SU-DHL-6 (cell line): Measurements from ENCODE around the gene CPLX3.

Experiments
- H2AFZ ChIP-seq: fragments of 200-600 bp; sonication (generic); 2 replicates; pipeline ENCODE4 v1.6.1; 2014; ENCODE audit warnings: low read depth, mild to moderate bottlenecking, moderate library complexity, mixed read lengths, antibody characterized with exemption, low read length; ENCODE audit not compliant: severe bottlenecking
- H3F3A ChIP-seq: fragments of 200-600 bp; shearing (Covaris generic); 2 replicates; pipeline ENCODE4 v1.6.0; 2016; ENCODE audit warnings: antibody characterized with exemption, mild to moderate bottlenecking; ENCODE audit not compliant: insufficient read depth
- H3K27ac ChIP-seq: fragments of 200-600 bp; sonication (generic); 2 replicates; pipeline ENCODE4 v1.5.1; 2016; ENCODE audit warnings: low read depth, mild to moderate bottlenecking, low read length, moderate library complexity, mixed read lengths
- H3K27me3 ChIP-seq: fragments of 200-600 bp; sonication (generic), shearing (Covaris generic); 2 replicates; pipeline ENCODE4 v1.6.0; 2014; ENCODE audit warnings: mild to moderate bottlenecking, low read length
- H3K36me3 ChIP-seq: fragments of 200-600 bp; sonication (generic); 2 replicates; pipeline ENCODE4 v1.6.1; 2014; ENCODE audit warnings: mild to moderate bottlenecking, low read length, mixed read lengths
- H3K4me2 ChIP-seq: fragments of 300-600, 200-600 bp; shearing (Covaris generic), sonication (generic); 2 replicates; pipeline ENCODE4 v1.6.0; 2014; ENCODE audit warnings: low read length, low read depth, mild to moderate bottlenecking; ENCODE audit not compliant: poor library complexity, severe bottlenecking
- H3K4me3 ChIP-seq: fragments of 200-600 bp; sonication (generic); 2 replicates; pipeline ENCODE4 v1.5.1; 2014; ENCODE audit warnings: antibody characterized with exemption, low read length, mild to moderate bottlenecking, mixed read lengths; ENCODE audit not compliant: insufficient read depth, poor library complexity, severe bottlenecking
- H3K79me2 ChIP-seq: fragments of 200-600 bp; sonication (generic); 2 replicates; pipeline ENCODE4 v1.6.1; 2014; ENCODE audit warnings: mild to moderate bottlenecking, low read length, moderate library complexity; ENCODE audit not compliant: insufficient read depth
- H3K9ac ChIP-seq: fragments of 200-600 bp; sonication (generic); 2 replicates; pipeline ENCODE4 v1.7.0; 2014; ENCODE audit warnings: mild to moderate bottlenecking, low read length
- H3K9me2 ChIP-seq: fragments of 200-600 bp; sonication (generic); replicated peaks from 2 replicates; pipeline ENCODE4 v1.6.1; 2014; ENCODE audit warnings: low read length; ENCODE audit not compliant: insufficient read depth
- H3K9me3 ChIP-seq: fragments of 200-600 bp; sonication (generic); 2 replicates; pipeline ENCODE4 v1.6.1; 2014; ENCODE audit warnings: low read length, mixed read lengths; ENCODE audit not compliant: insufficient read depth
- H4K20me1 ChIP-seq: fragments of 200-600 bp; sonication (generic); 2 replicates; pipeline ENCODE4 v1.6.1; 2014; ENCODE audit warnings: low read depth, mild to moderate bottlenecking, antibody characterized with exemption, low read length, moderate library complexity, mixed read lengths
- EZH2phosphoT487 ChIP-seq: fragments of 200-600 bp; sonication (generic), shearing (Covaris generic); conservative IDR thresholded peaks from 2 replicates; pipeline ENCODE4 v1.6.1; 2018; ENCODE audit warnings: mild to moderate bottlenecking, antibody characterized with exemption, low read length, moderate library complexity, mixed read lengths
- TF ChIP-seq, protein P1 (sequence below): fragments of 200-600 bp; sonication (generic); IDR thresholded peaks from one replicate; pipeline ENCODE4 v1.5.1; 2017; ENCODE audit warnings: antibody characterized with exemption, mild to moderate bottlenecking, low read length, moderate library complexity; ENCODE audit not compliant: insufficient read depth, poor library complexity, severe bottlenecking

The CPLX3 gene

DNA sequence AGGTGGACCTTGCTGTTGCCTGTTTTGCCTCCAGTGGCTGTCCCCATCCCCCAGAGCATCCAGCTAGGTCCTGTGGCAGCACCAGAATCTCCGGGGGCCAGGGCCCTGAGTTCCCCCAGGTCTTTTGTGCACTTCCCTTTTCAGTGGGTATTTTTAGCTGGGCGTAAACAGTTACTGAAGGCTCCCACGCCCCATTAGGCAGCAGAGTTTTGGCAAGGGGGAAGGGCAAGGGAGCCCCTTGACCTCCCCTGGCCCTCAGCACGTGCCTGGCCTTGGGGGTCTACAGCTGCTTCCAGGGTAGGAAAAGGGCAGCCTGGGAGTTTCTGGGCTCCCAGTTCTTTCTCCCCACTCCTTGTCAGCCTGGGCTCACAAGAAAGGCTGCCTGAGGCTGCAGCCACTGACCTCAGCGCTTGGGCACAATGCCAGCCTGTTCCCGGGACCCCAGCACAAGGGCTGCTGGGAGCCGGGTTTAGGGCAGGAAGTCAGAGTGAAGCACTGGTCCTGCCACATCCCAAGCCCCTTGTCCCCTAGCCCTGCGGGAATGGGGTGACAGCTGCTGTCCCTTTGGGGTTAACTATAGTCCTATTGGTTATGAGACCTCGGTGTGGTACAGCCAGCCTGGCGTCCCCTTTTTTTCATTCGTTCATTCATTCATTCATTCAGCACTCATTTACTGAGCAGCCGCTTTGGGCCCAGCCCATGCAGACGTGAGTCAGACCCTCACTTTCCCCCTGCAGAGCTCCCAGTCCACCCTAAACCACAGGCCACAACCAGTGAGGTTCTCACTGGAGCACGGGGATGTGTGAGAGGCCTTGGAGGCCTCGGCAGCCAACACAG lies 36.1 kb upstream of the CPLX3 start:
- peaks cover 61% of the 10 kb centered on the region for H3F3A ChIP-seq
- no peaks in the 10 kb centered on the region for H3K9me2 ChIP-seq
- H4K20me1 ChIP-seq = no peaks in the 10 kb centered on the region
- H3K27ac ChIP-seq = peak overlapping the region; percentile 96
- H3K4me2 ChIP-seq = peak overlapping the region; percentile 73
- H2AFZ ChIP-seq = no peak overlapping the region
- no peak for TF ChIP-seq EZH2phosphoT487
- TF ChIP-seq, protein P1, sequence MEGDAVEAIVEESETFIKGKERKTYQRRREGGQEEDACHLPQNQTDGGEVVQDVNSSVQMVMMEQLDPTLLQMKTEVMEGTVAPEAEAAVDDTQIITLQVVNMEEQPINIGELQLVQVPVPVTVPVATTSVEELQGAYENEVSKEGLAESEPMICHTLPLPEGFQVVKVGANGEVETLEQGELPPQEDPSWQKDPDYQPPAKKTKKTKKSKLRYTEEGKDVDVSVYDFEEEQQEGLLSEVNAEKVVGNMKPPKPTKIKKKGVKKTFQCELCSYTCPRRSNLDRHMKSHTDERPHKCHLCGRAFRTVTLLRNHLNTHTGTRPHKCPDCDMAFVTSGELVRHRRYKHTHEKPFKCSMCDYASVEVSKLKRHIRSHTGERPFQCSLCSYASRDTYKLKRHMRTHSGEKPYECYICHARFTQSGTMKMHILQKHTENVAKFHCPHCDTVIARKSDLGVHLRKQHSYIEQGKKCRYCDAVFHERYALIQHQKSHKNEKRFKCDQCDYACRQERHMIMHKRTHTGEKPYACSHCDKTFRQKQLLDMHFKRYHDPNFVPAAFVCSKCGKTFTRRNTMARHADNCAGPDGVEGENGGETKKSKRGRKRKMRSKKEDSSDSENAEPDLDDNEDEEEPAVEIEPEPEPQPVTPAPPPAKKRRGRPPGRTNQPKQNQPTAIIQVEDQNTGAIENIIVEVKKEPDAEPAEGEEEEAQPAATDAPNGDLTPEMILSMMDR = no peak
- H3K9me3 ChIP-seq = no peaks in the 10 kb centered on the region
- H3K79me2 ChIP-seq = peaks cover 85% of the 10 kb centered on the region
- peak overlapping the region; percentile 51 for H3K4me3 ChIP-seq
- H3K27me3 ChIP-seq = no peaks in the 10 kb centered on the region
- H3K9ac ChIP-seq = peak overlapping the region; percentile 77
- no peaks in the 10 kb centered on the region for H3K36me3 ChIP-seq

GRCh38 chr15:74791007-74791406 lies 35.4 kb upstream of the CPLX3 start:
- H3K9ac ChIP-seq = peak overlapping the region; percentile 77
- peaks cover 85% of the 10 kb centered on the region for H3K79me2 ChIP-seq
- H3K9me2 ChIP-seq = no peaks in the 10 kb centered on the region
- H2AFZ ChIP-seq = no peak overlapping the region
- H3K27me3 ChIP-seq = no peaks in the 10 kb centered on the region
- peak overlapping the region; percentile 51 for H3K4me3 ChIP-seq
- H3K36me3 ChIP-seq = no peaks in the 10 kb centered on the region
- peak overlapping the region; percentile 73 for H3K4me2 ChIP-seq
- peaks cover 55% of the 10 kb centered on the region for H3F3A ChIP-seq
- TF ChIP-seq, protein P1 = no peak
- no peak for TF ChIP-seq EZH2phosphoT487
- H3K9me3 ChIP-seq = no peaks in the 10 kb centered on the region
- H3K27ac ChIP-seq = peak overlapping the region; percentile 96
- H4K20me1 ChIP-seq = no peaks in the 10 kb centered on the region

DNA sequence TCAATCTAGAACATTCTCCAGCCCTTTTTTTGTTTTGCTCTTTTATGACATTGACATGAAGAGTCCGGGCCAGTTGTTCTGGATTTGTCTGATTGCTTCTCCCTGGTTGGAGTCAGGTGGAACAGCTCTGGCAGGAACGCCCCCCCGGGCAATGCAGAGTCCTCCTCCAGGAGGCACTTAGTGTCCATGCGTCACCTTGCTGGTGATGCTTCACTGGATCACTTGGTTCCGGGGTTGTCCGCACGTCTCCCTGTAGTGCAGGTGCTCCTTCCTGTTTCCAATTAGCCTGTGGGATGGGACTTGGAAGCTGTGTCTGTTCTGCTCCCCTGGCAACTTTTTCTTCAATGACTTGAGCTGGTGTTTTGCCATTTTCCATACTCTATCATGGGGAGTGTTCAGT lies 34.8 kb upstream of the CPLX3 start:
- Histone ChIP-seq H3F3A (peaks cover 48% of the 10 kb centered on the region), H3K9me3 (no peaks in the 10 kb centered on the region), H3K79me2 (peaks cover 85% of the 10 kb centered on the region), H3K36me3 (no peaks in the 10 kb centered on the region), H4K20me1 (no peaks in the 10 kb centered on the region), H3K9me2 (no peaks in the 10 kb centered on the region), H3K4me2 (peak overlapping the region; percentile 73), H3K27me3 (no peaks in the 10 kb centered on the region), H2AFZ (no peak overlapping the region), H3K4me3 (no peak overlapping the region), H3K27ac (peak overlapping the region; percentile 96), H3K9ac (peak overlapping the region; percentile 77)
- TF ChIP-seq, protein P1 = no peak
- no peak for TF ChIP-seq EZH2phosphoT487
